BLaER1 (cell line): Measurements from ENCODE around the gene SRR.

Source experiments
- H3K27ac ChIP-seq: shearing (Covaris generic); formaldehyde crosslinking; 2 replicates; pipeline ENCODE4 v1.8.1; 2022
- H3K27me3 ChIP-seq: shearing (Covaris generic); formaldehyde crosslinking; 2 replicates; pipeline ENCODE4 v1.8.1; 2022
- H3K36me3 ChIP-seq: shearing (Covaris generic); formaldehyde crosslinking; 2 replicates; pipeline ENCODE4 v1.8.1; 2022
- H3K4me1 ChIP-seq: shearing (Covaris generic); formaldehyde crosslinking; 2 replicates; pipeline ENCODE4 v1.8.1; 2022
- H3K4me2 ChIP-seq: shearing (Covaris generic); formaldehyde crosslinking; 2 replicates; pipeline ENCODE4 v1.8.1; 2022
- H3K4me3 ChIP-seq: shearing (Covaris generic); formaldehyde crosslinking; 2 replicates; pipeline ENCODE4 v1.8.1; 2022
- H3K9ac ChIP-seq: shearing (Covaris generic); formaldehyde crosslinking; 2 replicates; pipeline ENCODE4 v1.8.1; 2022
- H3K9me3 ChIP-seq: shearing (Covaris generic); formaldehyde crosslinking; 2 replicates; pipeline ENCODE4 v1.8.1; 2022
- H4K20me1 ChIP-seq: shearing (Covaris generic); formaldehyde crosslinking; 2 replicates; pipeline ENCODE4 v1.8.1; 2022
- Cebpa-rat ChIP-seq: shearing (Covaris generic); IDR thresholded peaks from 2 replicates; pipeline ENCODE4 v1.8.1; 2022

SRR gene

DNA sequence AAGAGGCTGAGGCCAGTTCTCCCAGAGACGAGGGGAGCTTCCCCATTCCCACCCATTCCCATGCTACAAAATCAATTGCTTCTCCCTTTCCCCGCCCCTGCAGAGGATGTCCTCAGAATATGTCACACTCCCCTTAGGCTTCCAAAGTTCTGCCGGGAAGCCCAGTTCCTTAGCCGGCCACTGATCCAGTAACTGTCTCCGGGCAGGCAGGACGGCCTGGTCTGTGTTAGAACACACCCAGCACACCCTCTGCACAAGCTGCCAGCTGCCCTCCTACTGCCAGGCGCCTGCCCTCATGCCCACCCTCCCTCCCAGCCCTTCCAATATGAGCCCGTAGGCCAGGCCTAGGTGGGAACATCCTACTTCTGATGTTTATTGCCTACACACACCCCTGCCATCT lies 64.6 kb downstream of the SRR start:
- peak overlapping the region; percentile 79 for H3K4me2 ChIP-seq
- H3K27ac ChIP-seq, result peak overlapping the region; percentile 77
- peak overlapping the region; percentile 39; the same call in 1 of the 2 replicates for H3K9ac ChIP-seq
- peaks cover 39% of the 10 kb centered on the region for H3K4me1 ChIP-seq
- no peaks in the 10 kb centered on the region for H3K27me3 ChIP-seq
- peaks cover 73% of the 10 kb centered on the region for H3K36me3 ChIP-seq
- TF ChIP-seq Cebpa-rat, result no peak
- H3K9me3 ChIP-seq, result no peaks in the 10 kb centered on the region
- H3K4me3 ChIP-seq, result no peak overlapping the region
- H4K20me1 ChIP-seq, result no peaks in the 10 kb centered on the region

DNA sequence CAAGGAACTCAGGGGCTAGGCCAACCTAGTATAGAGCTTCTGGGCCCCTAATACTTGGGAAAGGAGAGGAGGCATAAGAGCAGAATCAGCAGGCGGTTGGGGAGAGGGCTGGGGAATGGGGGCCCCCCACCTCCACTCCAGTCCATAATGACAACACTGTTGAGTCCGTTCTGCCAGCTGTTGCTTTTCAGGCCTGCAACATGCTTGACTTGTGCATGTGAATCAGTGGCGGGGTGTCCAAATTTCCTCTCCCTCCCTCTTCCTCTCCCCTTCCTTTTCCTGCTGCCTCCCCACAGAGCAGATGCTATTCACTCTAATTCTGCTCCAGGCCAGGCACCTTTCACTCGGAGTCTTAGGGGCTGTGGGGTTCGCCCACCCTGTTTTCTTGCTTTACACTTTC lies 65.3 kb downstream of the SRR start:
- Histone ChIP-seq H3K27me3 (no peaks in the 10 kb centered on the region), H3K27ac (peak overlapping the region; percentile 76), H3K4me3 (no peak overlapping the region), H3K4me1 (peaks cover 39% of the 10 kb centered on the region), H3K9ac (peak overlapping the region; percentile 73), H3K4me2 (peak overlapping the region; percentile 79), H4K20me1 (no peaks in the 10 kb centered on the region), H3K36me3 (peaks cover 72% of the 10 kb centered on the region), H3K9me3 (no peaks in the 10 kb centered on the region)
- TF ChIP-seq Cebpa-rat, result no peak

DNA sequence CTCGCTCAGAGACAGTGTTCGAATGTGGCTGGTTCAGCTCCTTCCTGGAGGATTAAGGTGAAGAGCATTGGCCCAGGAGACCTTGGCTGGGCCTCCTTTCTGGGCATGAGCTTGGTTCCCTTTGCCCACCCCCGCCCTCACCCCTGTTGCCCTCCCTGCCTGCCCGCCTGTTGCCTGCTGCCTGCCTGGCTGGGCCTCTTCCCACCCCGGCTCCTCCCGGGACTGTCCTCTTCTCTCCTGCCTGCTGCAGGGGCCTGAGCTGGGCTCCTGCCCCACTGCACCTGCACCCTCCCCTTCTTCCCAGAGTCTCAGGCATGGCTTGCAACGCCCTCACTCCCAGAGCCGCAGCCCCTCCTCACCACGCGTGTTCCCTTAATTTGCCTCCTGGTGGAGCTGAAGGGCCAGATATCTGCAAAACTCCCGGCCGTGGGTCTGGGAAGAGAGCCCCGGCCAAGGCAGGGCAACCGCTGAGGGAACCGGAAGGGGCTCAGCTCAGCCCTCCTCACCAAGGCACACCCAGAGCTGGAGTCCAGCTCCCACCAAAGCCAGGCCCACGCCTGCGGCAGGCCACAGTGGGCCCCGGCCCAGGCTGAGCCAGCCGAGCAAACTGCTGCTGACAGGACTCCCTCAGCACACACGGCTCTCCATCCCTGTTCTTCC lies 65.9 kb downstream of the SRR start:
- Histone ChIP-seq H3K4me2 (peak overlapping the region; percentile 79), H3K4me3 (no peak overlapping the region), H3K9ac (peak overlapping the region; percentile 73), H4K20me1 (no peaks in the 10 kb centered on the region), H3K36me3 (peaks cover 66% of the 10 kb centered on the region), H3K27ac (peak overlapping the region; percentile 76), H3K4me1 (peaks cover 39% of the 10 kb centered on the region), H3K27me3 (no peaks in the 10 kb centered on the region), H3K9me3 (no peaks in the 10 kb centered on the region)
- TF ChIP-seq Cebpa-rat, result no peak

DNA sequence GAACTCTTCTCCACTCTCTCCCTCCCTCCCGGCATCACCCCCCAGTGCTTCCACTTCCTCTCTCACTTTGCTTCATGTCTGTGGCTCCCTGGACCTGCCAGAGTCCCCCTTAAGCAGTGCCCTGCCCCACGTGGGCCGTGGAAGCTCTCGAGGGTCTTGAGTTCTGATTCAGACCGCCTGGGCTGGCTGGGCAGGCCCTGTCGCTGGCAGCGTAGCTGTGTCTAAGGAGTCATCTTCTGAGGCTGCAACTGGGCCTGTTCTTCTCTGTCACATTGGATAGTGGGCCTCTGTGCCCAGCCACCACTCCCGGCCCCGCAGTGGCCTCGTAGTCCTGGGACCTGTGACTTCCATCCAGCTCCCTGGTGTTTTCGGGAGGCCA lies 66.5 kb downstream of the SRR start:
- Histone ChIP-seq H3K9me3 (no peaks in the 10 kb centered on the region), H3K9ac (no peak overlapping the region), H3K4me3 (no peak overlapping the region), H3K27me3 (no peaks in the 10 kb centered on the region), H3K4me1 (peaks cover 39% of the 10 kb centered on the region), H3K27ac (peak overlapping the region; percentile 76), H4K20me1 (no peaks in the 10 kb centered on the region), H3K4me2 (peak overlapping the region; percentile 79), H3K36me3 (peaks cover 66% of the 10 kb centered on the region)
- TF ChIP-seq Cebpa-rat, result no peak

DNA sequence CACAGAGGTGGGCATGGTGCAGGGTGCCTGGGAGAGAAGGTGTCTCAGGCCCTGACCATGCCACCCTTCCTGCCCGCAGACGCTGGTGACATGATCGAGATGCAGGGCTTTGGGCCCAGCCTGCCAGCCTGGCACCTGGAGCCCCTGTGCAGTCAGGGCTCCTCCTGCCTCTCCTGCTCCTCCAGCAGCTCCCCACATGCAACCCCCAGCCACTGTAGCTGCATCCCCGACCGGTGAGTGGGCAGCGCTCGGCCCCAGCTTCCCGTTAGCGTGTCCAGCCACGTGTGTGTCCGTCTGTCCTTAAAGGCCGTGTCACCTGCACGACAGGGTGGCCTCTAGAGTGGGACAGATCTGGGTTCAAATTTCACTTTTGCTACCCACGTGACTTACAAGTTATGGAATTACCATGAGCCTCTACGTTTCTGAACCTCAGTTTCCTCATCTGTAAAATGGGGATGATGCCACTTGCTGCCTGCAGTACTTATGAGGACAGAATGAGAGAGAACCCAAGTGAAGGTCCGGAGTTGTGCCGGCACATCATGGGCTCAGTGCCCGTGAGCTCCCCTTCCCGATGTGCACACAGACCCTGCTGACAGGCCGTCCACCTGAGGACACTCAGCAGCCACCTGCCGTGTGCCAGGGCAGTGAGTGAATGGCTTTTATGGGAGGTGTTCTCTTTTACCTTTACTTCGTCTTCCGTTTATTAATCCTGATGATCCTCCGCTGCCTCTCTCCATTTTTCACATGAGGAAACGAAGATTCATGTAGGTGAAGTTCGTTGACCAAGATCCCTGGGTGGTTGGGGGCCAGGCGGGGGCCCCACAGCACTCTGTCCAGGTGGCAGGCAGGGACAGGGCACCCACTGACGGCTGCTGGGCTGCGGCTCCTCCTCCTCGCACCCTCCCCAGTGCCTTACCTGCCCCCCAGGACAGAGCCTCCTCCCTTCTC lies 67.7 kb downstream of the SRR start:
- Histone ChIP-seq H3K9ac (no peak overlapping the region), H3K4me1 (peaks cover 39% of the 10 kb centered on the region), H4K20me1 (no peaks in the 10 kb centered on the region), H3K36me3 (peaks cover 66% of the 10 kb centered on the region), H3K4me3 (no peak overlapping the region), H3K27ac (0 out of 2 replicates have a peak overlapping the region, but pooled peaks have one; percentile 76), H3K4me2 (no peak overlapping the region), H3K9me3 (no peaks in the 10 kb centered on the region), H3K27me3 (no peaks in the 10 kb centered on the region)
- no peak for TF ChIP-seq Cebpa-rat

DNA sequence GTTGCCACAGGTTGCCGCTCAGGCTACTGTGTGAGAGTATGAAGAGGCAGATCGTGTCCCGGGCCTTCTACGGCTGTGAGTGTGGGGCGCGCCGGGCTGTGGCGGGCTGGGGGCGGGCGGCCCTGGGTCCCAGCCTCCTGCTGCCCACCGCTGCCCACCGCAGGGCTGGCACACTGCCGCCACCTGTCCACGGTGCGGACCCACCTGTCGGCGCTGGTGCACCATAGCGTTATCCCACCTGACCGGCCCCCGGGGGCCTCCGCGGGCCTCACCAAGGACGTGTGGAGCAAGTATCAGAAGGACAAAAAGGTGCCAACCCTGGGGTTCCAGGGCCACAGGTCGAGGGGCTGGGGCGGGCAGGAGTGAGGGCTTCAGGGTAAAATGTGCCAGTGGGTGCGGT lies 68.4 kb downstream of the SRR start:
- Histone ChIP-seq H3K4me3 (no peak overlapping the region), H3K4me1 (peaks cover 33% of the 10 kb centered on the region), H4K20me1 (no peaks in the 10 kb centered on the region), H3K4me2 (no peak overlapping the region), H3K9me3 (no peaks in the 10 kb centered on the region), H3K27ac (no peak overlapping the region), H3K9ac (no peak overlapping the region), H3K27me3 (no peaks in the 10 kb centered on the region), H3K36me3 (peaks cover 65% of the 10 kb centered on the region)
- TF ChIP-seq Cebpa-rat, result no peak

DNA sequence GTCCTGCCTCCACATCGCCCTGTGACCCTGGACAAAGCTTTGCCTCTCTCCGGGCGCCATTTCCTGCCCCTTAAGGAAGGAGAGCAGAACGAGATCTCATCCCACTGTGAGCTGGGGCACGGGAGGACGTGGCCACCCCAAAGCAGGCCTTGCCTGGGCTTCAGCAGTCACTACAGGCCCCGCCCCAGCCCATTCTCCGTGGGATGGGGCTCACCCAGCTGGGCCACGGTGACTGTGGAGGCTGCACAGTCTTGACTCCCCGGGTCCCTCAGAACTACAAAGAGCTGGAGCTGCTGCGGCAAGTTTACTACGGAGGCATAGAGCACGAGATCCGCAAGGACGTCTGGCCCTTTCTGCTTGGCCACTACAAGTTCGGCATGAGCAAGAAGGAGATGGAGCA lies 68.9 kb downstream of the SRR start:
- H3K36me3 ChIP-seq, result peaks cover 70% of the 10 kb centered on the region
- no peak overlapping the region for H3K9ac ChIP-seq
- no peaks in the 10 kb centered on the region for H4K20me1 ChIP-seq
- H3K27me3 ChIP-seq, result no peaks in the 10 kb centered on the region
- TF ChIP-seq Cebpa-rat, result no peak
- H3K4me1 ChIP-seq, result peaks cover 28% of the 10 kb centered on the region
- H3K9me3 ChIP-seq, result no peaks in the 10 kb centered on the region
- no peak overlapping the region for H3K4me3 ChIP-seq
- H3K4me2 ChIP-seq, result no peak overlapping the region
- H3K27ac ChIP-seq, result no peak overlapping the region

DNA sequence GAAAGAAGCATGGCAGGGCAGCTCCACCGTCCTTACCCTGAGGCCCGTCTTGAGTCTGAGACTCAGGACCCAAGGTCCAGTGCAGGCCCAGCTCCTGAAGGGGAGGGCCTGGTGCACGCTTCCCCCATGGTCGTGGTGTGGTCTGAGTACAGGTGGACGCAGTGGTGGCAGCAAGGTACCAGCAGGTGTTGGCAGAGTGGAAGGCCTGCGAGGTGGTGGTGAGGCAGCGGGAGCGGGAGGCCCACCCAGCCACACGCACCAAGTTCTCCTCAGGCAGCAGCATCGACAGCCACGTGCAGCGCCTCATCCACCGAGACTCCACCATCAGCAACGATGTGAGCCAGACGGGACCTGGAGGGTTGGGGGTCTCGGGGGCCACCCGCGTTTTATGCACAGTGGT lies 69.4 kb downstream of the SRR start:
- H3K4me3 ChIP-seq, result no peak overlapping the region
- no peaks in the 10 kb centered on the region for H3K9me3 ChIP-seq
- H3K27me3 ChIP-seq, result no peaks in the 10 kb centered on the region
- H3K4me2 ChIP-seq, result no peak overlapping the region
- no peak for TF ChIP-seq Cebpa-rat
- no peak overlapping the region for H3K27ac ChIP-seq
- H4K20me1 ChIP-seq, result no peaks in the 10 kb centered on the region
- H3K9ac ChIP-seq, result no peak overlapping the region
- peaks cover 75% of the 10 kb centered on the region for H3K36me3 ChIP-seq
- peaks cover 23% of the 10 kb centered on the region for H3K4me1 ChIP-seq
